ENCODE data around the gene COX19. TPM values are rescaled to one million over a fixed set of nuclear protein-coding genes. Genes with fewer than 3 reads are reported as not detected.

Gene COX19
- total and polyA plus RNA-seq, 2 experiments from 2014 or later, result 11.7 to 12.6 TPM

- TF ChIP-seq, protein P1, sequence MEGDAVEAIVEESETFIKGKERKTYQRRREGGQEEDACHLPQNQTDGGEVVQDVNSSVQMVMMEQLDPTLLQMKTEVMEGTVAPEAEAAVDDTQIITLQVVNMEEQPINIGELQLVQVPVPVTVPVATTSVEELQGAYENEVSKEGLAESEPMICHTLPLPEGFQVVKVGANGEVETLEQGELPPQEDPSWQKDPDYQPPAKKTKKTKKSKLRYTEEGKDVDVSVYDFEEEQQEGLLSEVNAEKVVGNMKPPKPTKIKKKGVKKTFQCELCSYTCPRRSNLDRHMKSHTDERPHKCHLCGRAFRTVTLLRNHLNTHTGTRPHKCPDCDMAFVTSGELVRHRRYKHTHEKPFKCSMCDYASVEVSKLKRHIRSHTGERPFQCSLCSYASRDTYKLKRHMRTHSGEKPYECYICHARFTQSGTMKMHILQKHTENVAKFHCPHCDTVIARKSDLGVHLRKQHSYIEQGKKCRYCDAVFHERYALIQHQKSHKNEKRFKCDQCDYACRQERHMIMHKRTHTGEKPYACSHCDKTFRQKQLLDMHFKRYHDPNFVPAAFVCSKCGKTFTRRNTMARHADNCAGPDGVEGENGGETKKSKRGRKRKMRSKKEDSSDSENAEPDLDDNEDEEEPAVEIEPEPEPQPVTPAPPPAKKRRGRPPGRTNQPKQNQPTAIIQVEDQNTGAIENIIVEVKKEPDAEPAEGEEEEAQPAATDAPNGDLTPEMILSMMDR (conservative IDR thresholded peaks at IDR 0.05; ENCODE audit: low read depth in 2 of 2), result no peak
- TF ChIP-seq CREB1 (CRISPR knock-in tag; IDR thresholded peaks at IDR 0.05; ENCODE audit: low read depth), result no peak
- no peak for TF ChIP-seq POLR2AphosphoS5 (IDR thresholded peaks at IDR 0.05; ENCODE audit: low read depth)
- TF ChIP-seq JUNB (IDR thresholded peaks at IDR 0.05; ENCODE audit: unreplicated experiment), result no peak
- TF ChIP-seq ZNF331 (CRISPR knock-in tag; IDR thresholded peaks at IDR 0.05; ENCODE audit: low read depth), result no peak
- no peak for TF ChIP-seq EZH2phosphoT487 (IDR thresholded peaks at IDR 0.05; ENCODE audit: unreplicated experiment)
Measured at GRCh38 chr7:974172-974571, 1.2 kb downstream of the COX19 start (continued).

- no peak for ATAC-seq
- H3K36me3 ChIP-seq (ENCODE audit: insufficient read depth), result peaks cover 18% of the 10 kb centered on the region
- peaks cover 48% of the 10 kb centered on the region for H3K79me2 ChIP-seq (replicated peaks; ENCODE audit: insufficient read depth)
- H3K4me1 ChIP-seq (ENCODE audit: insufficient read depth), result peaks cover 9% of the 10 kb centered on the region; the same call in 1 of the 2 replicates
- Mint-ChIP-seq H3K27ac (no peak overlapping the region), H3K36me3 (ENCODE audit: low read depth) (peaks cover 33% of the 10 kb centered on the region), H3K27me3 (ENCODE audit: insufficient read depth, low read depth, poor library complexity) (peaks cover 4% of the 10 kb centered on the region), H3K9me3 (no peaks in the 10 kb centered on the region), H3K4me1 (no peaks in the 10 kb centered on the region; the same call in 2 of the 3 replicates), H3K4me3 (peak overlapping the region; percentile 27; the same call in 2 of the 3 replicates)
- H3K27ac ChIP-seq (ENCODE audit: low read depth), result no peak overlapping the region
- DNase-seq (ENCODE audit: low spot score), result no peak
- TF ChIP-seq, protein P2, sequence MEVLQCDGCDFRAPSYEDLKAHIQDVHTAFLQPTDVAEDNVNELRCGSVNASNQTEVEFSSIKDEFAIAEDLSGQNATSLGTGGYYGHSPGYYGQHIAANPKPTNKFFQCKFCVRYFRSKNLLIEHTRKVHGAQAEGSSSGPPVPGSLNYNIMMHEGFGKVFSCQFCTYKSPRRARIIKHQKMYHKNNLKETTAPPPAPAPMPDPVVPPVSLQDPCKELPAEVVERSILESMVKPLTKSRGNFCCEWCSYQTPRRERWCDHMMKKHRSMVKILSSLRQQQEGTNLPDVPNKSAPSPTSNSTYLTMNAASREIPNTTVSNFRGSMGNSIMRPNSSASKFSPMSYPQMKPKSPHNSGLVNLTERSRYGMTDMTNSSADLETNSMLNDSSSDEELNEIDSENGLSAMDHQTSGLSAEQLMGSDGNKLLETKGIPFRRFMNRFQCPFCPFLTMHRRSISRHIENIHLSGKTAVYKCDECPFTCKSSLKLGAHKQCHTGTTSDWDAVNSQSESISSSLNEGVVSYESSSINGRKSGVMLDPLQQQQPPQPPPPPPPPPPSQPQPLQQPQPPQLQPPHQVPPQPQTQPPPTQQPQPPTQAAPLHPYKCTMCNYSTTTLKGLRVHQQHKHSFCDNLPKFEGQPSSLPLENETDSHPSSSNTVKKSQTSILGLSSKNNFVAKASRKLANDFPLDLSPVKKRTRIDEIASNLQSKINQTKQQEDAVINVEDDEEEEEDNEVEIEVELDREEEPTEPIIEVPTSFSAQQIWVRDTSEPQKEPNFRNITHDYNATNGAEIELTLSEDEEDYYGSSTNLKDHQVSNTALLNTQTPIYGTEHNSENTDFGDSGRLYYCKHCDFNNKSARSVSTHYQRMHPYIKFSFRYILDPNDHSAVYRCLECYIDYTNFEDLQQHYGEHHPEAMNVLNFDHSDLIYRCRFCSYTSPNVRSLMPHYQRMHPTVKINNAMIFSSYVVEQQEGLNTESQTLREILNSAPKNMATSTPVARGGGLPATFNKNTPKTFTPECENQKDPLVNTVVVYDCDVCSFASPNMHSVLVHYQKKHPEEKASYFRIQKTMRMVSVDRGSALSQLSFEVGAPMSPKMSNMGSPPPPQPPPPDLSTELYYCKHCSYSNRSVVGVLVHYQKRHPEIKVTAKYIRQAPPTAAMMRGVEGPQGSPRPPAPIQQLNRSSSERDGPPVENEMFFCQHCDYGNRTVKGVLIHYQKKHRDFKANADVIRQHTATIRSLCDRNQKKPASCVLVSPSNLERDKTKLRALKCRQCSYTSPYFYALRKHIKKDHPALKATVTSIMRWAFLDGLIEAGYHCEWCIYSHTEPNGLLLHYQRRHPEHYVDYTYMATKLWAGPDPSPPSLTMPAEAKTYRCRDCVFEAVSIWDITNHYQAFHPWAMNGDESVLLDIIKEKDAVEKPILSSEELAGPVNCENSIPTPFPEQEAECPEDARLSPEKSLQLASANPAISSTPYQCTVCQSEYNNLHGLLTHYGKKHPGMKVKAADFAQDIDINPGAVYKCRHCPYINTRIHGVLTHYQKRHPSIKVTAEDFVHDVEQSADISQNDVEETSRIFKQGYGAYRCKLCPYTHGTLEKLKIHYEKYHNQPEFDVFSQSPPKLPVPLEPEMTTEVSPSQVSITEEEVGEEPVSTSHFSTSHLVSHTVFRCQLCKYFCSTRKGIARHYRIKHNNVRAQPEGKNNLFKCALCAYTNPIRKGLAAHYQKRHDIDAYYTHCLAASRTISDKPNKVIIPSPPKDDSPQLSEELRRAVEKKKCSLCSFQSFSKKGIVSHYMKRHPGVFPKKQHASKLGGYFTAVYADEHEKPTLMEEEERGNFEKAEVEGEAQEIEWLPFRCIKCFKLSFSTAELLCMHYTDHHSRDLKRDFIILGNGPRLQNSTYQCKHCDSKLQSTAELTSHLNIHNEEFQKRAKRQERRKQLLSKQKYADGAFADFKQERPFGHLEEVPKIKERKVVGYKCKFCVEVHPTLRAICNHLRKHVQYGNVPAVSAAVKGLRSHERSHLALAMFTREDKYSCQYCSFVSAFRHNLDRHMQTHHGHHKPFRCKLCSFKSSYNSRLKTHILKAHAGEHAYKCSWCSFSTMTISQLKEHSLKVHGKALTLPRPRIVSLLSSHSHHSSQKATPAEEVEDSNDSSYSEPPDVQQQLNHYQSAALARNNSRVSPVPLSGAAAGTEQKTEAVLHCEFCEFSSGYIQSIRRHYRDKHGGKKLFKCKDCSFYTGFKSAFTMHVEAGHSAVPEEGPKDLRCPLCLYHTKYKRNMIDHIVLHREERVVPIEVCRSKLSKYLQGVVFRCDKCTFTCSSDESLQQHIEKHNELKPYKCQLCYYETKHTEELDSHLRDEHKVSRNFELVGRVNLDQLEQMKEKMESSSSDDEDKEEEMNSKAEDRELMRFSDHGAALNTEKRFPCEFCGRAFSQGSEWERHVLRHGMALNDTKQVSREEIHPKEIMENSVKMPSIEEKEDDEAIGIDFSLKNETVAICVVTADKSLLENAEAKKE (CRISPR knock-in tag; IDR thresholded peaks at IDR 0.05), result no peak
- TF ChIP-seq REST (IDR thresholded peaks at IDR 0.05; ENCODE audit: unreplicated experiment) (no peak), EZH2phosphoT487 (IDR thresholded peaks at IDR 0.05; ENCODE audit: unreplicated experiment) (no peak), NANOG (IDR thresholded peaks at IDR 0.05; ENCODE audit: borderline replicate concordance) (no peak), STAT1 (IDR thresholded peaks at IDR 0.05; ENCODE audit: unreplicated experiment) (no peak), ZNF114 (CRISPR knock-in tag; IDR thresholded peaks at IDR 0.05) (no peak), CREB1 (CRISPR knock-in tag; IDR thresholded peaks at IDR 0.05; ENCODE audit: low read depth) (no peak), EZH2 (IDR thresholded peaks at IDR 0.05; ENCODE audit: low read depth, unreplicated experiment) (no peak)
- peaks cover 13% of the 10 kb centered on the region; the same call in 1 of the 2 replicates for H3F3A ChIP-seq (replicated peaks; ENCODE audit: low read depth)
- no peak overlapping the region for H3K4me2 ChIP-seq
- no peak overlapping the region for H3K4me3 ChIP-seq
- H3K27me3 ChIP-seq (ENCODE audit: insufficient read depth), result no peaks in the 10 kb centered on the region
- H3K9me2 ChIP-seq (ENCODE audit: insufficient read depth), result no peaks in the 10 kb centered on the region
- peaks cover 24% of the 10 kb centered on the region for H4K20me1 ChIP-seq (replicated peaks; ENCODE audit: insufficient read depth)
- H2AFZ ChIP-seq, result no peak overlapping the region
Measured at GRCh38 chr7:973312-973711, 2.0 kb downstream of the COX19 start.
